MM.1S (cell line): ENCODE results near the gene LAMP1.

ENCODE experiments used
- DNase-seq: peaks from one replicate; pipeline ENCODE4 v3.0.0-alpha.2; 2015
- H2AFZ ChIP-seq: fragments of 300-600 bp; sonication (generic); 2 replicates; pipeline ENCODE4 v1.6.0; 2016; ENCODE audit warnings: antibody characterized with exemption, low read length
- H3F3A ChIP-seq: fragments of 300-600 bp; sonication (generic); 2 replicates; pipeline ENCODE4 v1.6.1; 2016; ENCODE audit warnings: mild to moderate bottlenecking, antibody characterized with exemption, low read length, moderate library complexity, mixed read lengths; ENCODE audit not compliant: insufficient read depth
- H3K27ac ChIP-seq: fragments of 300-600 bp; sonication (generic); 2 replicates; pipeline ENCODE4 v1.5.1; 2016; ENCODE audit warnings: mild to moderate bottlenecking, low read length
- H3K27me3 ChIP-seq: fragments of 300-600 bp; sonication (generic); replicated peaks from 2 replicates; pipeline ENCODE4 v1.6.0; 2016; ENCODE audit warnings: low read length; ENCODE audit not compliant: insufficient read depth
- H3K36me3 ChIP-seq: fragments of 300-600 bp; sonication (generic); replicated peaks from 2 replicates; pipeline ENCODE4 v1.6.1; 2016; ENCODE audit warnings: mild to moderate bottlenecking, low read length, mixed read lengths; ENCODE audit not compliant: insufficient read depth
- H3K4me1 ChIP-seq: fragments of 300-600 bp; sonication (generic); 2 replicates; pipeline ENCODE4 v1.6.1; 2016; ENCODE audit warnings: low read length, mixed read lengths
- H3K4me2 ChIP-seq: fragments of 300-600 bp; sonication (generic); 2 replicates; pipeline ENCODE4 v1.6.0; 2016; ENCODE audit warnings: low read depth, low read length
- H3K4me3 ChIP-seq: fragments of 300-600 bp; sonication (generic); 2 replicates; pipeline ENCODE4 v1.5.1; 2016; ENCODE audit warnings: low read length, mixed read lengths
- H3K79me2 ChIP-seq: fragments of 300-600 bp; sonication (generic); 2 replicates; pipeline ENCODE4 v1.6.1; 2016; ENCODE audit warnings: mixed run types, low read length, mixed read lengths
- H3K9ac ChIP-seq: fragments of 300-600 bp; sonication (generic); 2 replicates; pipeline ENCODE4 v1.6.1; 2016; ENCODE audit warnings: low read length, mixed read lengths
- H3K9me2 ChIP-seq: fragments of 300-600 bp; sonication (generic); replicated peaks from 2 replicates; pipeline ENCODE4 v1.6.1; 2016; ENCODE audit warnings: mild to moderate bottlenecking, low read length, mixed read lengths; ENCODE audit not compliant: insufficient read depth
- H3K9me3 ChIP-seq: fragments of 300-600 bp; sonication (generic); replicated peaks from 2 replicates; pipeline ENCODE4 v1.6.1; 2016; ENCODE audit warnings: mild to moderate bottlenecking, low read length, mixed read lengths; ENCODE audit not compliant: insufficient read depth
- H4K20me1 ChIP-seq: fragments of 300-600 bp; sonication (generic); 2 replicates; pipeline ENCODE4 v1.6.1; 2016; ENCODE audit warnings: mild to moderate bottlenecking, low read length, moderate library complexity, mixed read lengths; ENCODE audit not compliant: insufficient read depth
- EZH2 ChIP-seq: fragments of 300-600 bp; sonication (generic); optimal IDR thresholded peaks from 2 replicates; pipeline ENCODE3; 2017; ENCODE audit warnings: low read depth, mild to moderate bottlenecking, antibody characterized with exemption, low read length, mixed read lengths
- EZH2phosphoT487 ChIP-seq: fragments of 300-600 bp; sonication (generic); IDR thresholded peaks from 2 replicates; pipeline ENCODE4 v1.6.1; 2018; ENCODE audit warnings: antibody characterized with exemption, low read length
- TF ChIP-seq, protein P1 (sequence below): fragments of 300-600 bp; sonication (generic); IDR thresholded peaks from 2 replicates; pipeline ENCODE4 v1.5.1; 2016; ENCODE audit warnings: antibody characterized with exemption, low read length, mixed read lengths

The LAMP1 gene

DNA sequence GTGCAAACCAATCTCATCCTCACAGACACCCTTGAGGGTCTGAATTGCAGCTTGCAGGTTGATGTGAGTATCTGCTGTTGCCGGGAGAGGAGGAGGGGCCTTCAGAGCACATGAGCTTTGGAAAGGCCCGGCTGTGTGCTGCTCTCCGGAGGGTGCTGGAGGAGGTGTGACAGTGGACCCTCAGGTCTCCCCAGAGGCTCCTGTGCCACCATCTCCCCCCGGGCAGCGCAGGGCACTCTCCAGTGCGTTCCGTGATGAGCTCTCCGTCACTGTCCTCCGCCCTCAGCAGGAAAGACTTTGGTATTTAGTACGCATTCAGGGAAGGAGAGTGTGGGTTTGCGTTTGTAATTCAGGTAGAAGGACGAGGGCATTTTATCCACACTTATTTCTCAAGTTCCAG lies 20.0 kb downstream of the LAMP1 start:
- Histone ChIP-seq H3K9ac (no peak overlapping the region), H3K9me2 (no peaks in the 10 kb centered on the region), H2AFZ (no peak overlapping the region), H4K20me1 (no peaks in the 10 kb centered on the region), H3F3A (no peaks in the 10 kb centered on the region), H3K27ac (no peak overlapping the region), H3K27me3 (no peaks in the 10 kb centered on the region), H3K36me3 (no peaks in the 10 kb centered on the region), H3K9me3 (no peaks in the 10 kb centered on the region), H3K4me3 (no peak overlapping the region), H3K79me2 (peaks cover 14% of the 10 kb centered on the region), H3K4me2 (no peak overlapping the region), H3K4me1 (no peaks in the 10 kb centered on the region)
- DNase-seq = no peak
- TF ChIP-seq, protein P1, sequence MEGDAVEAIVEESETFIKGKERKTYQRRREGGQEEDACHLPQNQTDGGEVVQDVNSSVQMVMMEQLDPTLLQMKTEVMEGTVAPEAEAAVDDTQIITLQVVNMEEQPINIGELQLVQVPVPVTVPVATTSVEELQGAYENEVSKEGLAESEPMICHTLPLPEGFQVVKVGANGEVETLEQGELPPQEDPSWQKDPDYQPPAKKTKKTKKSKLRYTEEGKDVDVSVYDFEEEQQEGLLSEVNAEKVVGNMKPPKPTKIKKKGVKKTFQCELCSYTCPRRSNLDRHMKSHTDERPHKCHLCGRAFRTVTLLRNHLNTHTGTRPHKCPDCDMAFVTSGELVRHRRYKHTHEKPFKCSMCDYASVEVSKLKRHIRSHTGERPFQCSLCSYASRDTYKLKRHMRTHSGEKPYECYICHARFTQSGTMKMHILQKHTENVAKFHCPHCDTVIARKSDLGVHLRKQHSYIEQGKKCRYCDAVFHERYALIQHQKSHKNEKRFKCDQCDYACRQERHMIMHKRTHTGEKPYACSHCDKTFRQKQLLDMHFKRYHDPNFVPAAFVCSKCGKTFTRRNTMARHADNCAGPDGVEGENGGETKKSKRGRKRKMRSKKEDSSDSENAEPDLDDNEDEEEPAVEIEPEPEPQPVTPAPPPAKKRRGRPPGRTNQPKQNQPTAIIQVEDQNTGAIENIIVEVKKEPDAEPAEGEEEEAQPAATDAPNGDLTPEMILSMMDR = no peak

- DNase-seq = no peak
- Histone ChIP-seq H3K79me2 (no peaks in the 10 kb centered on the region), H4K20me1 (no peaks in the 10 kb centered on the region), H2AFZ (no peak overlapping the region), H3K9me3 (no peaks in the 10 kb centered on the region), H3K4me1 (no peaks in the 10 kb centered on the region), H3K36me3 (no peaks in the 10 kb centered on the region), H3K9me2 (no peaks in the 10 kb centered on the region), H3K9ac (no peak overlapping the region), H3K27me3 (no peaks in the 10 kb centered on the region), H3F3A (no peaks in the 10 kb centered on the region), H3K4me3 (no peak overlapping the region), H3K4me2 (no peak overlapping the region), H3K27ac (no peak overlapping the region)
- no peak for TF ChIP-seq EZH2phosphoT487
- TF ChIP-seq, protein P1 = no peak
- no peak for TF ChIP-seq EZH2
Measured at GRCh38 chr13:113318956-113319355, 21.9 kb downstream of the LAMP1 start.

DNA sequence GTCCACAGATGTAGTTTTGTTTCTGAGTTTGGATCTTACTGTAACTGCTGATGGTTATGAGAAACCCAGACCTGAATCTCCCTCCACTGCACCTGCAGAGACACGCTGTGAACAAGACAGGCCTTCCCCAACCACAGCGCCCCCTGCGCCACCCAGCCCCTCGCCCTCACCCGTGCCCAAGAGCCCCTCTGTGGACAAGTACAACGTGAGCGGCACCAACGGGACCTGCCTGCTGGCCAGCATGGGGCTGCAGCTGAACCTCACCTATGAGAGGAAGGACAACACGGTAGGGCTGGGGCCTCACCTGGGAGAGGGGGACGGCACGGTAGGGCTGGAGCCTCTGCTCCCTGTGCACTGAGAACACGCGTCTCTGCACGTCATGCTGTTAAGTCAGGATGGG lies 22.3 kb downstream of the LAMP1 start:
- TF ChIP-seq, protein P1 = no peak
- no peak for TF ChIP-seq EZH2phosphoT487
- TF ChIP-seq EZH2 = no peak
- Histone ChIP-seq H3F3A (no peaks in the 10 kb centered on the region), H3K4me2 (no peak overlapping the region), H3K27me3 (no peaks in the 10 kb centered on the region), H3K36me3 (no peaks in the 10 kb centered on the region), H3K4me1 (no peaks in the 10 kb centered on the region), H3K79me2 (no peaks in the 10 kb centered on the region), H4K20me1 (no peaks in the 10 kb centered on the region), H3K4me3 (no peak overlapping the region), H3K9me3 (no peaks in the 10 kb centered on the region), H3K9ac (no peak overlapping the region), H3K9me2 (no peaks in the 10 kb centered on the region), H3K27ac (no peak overlapping the region), H2AFZ (no peak overlapping the region)
- DNase-seq = no peak
